ENCODE measurements around the gene EHF.

The EHF gene

GRCh38 chr11:34654483-34655334 lies 33.8 kb downstream of the EHF start:
- DNase-seq (ENCODE audit: extremely low spot score), result no peak
- ChIA-PET POLR2A (no interaction called here), CTCF (no interaction called here)
- TF ChIP-seq ARNT (IDR thresholded peaks at IDR 0.05) (no peak), BHLHE40 (IDR thresholded peaks at IDR 0.05; ENCODE audit: borderline replicate concordance) (no peak), ELF4 (IDR thresholded peaks at IDR 0.05) (no peak), PKNOX1 (IDR thresholded peaks at IDR 0.05) (no peak), LEF1 (IDR thresholded peaks at IDR 0.05; ENCODE audit: borderline replicate concordance) (no peak), ZNF384 (IDR thresholded peaks at IDR 0.05) (no peak), FOXA1 (IDR thresholded peaks at IDR 0.05) (no peak), HDGF (IDR thresholded peaks at IDR 0.05; ENCODE audit: borderline replicate concordance) (no peak), SUZ12 (IDR thresholded peaks at IDR 0.05) (no peak), FOXK2 (IDR thresholded peaks at IDR 0.05) (no peak), CTBP1 (IDR thresholded peaks at IDR 0.05; ENCODE audit: borderline replicate concordance) (no peak), NFRKB (IDR thresholded peaks at IDR 0.05) (no peak), SP1 (IDR thresholded peaks at IDR 0.05) (no peak), TARDBP (IDR thresholded peaks at IDR 0.05) (no peak), FOXM1 (IDR thresholded peaks at IDR 0.05; ENCODE audit: borderline replicate concordance) (no peak), L3MBTL2 (conservative IDR thresholded peaks at IDR 0.05) (no peak)

- ChIA-PET CTCF (no interaction called here), POLR2A (no interaction called here)
- no peak for TF ChIP-seq PKNOX1 (IDR thresholded peaks at IDR 0.05)
- no peak for TF ChIP-seq L3MBTL2 (conservative IDR thresholded peaks at IDR 0.05)
- no peak for TF ChIP-seq ZNF384 (IDR thresholded peaks at IDR 0.05)
- no peak for TF ChIP-seq FOXM1 (IDR thresholded peaks at IDR 0.05; ENCODE audit: borderline replicate concordance)
- no peak for TF ChIP-seq ELF4 (IDR thresholded peaks at IDR 0.05)
- no peak for TF ChIP-seq BHLHE40 (IDR thresholded peaks at IDR 0.05; ENCODE audit: borderline replicate concordance)
- TF ChIP-seq CTBP1 (IDR thresholded peaks at IDR 0.05; ENCODE audit: borderline replicate concordance), result no peak
- no peak for TF ChIP-seq SP1 (IDR thresholded peaks at IDR 0.05)
- TF ChIP-seq FOXK2 (IDR thresholded peaks at IDR 0.05), result no peak
- TF ChIP-seq LEF1 (IDR thresholded peaks at IDR 0.05; ENCODE audit: borderline replicate concordance), result no peak
- no peak for TF ChIP-seq ARNT (IDR thresholded peaks at IDR 0.05)
- TF ChIP-seq FOXA1 (IDR thresholded peaks at IDR 0.05), result no peak
- TF ChIP-seq HDGF (IDR thresholded peaks at IDR 0.05; ENCODE audit: borderline replicate concordance), result no peak
- no peak for TF ChIP-seq NFRKB (IDR thresholded peaks at IDR 0.05)
- TF ChIP-seq TARDBP (IDR thresholded peaks at IDR 0.05), result no peak
- TF ChIP-seq SUZ12 (IDR thresholded peaks at IDR 0.05), result no peak
- DNase-seq (ENCODE audit: extremely low spot score), result no peak
These were observed 34.6 kb downstream of the EHF start for GRCh38 chr11:34655335-34656008.

GRCh38 chr11:34656062-34656720 lies 35.3 kb downstream of the EHF start:
- ChIA-PET POLR2A (no interaction called here), CTCF (no interaction called here)
- TF ChIP-seq BHLHE40 (IDR thresholded peaks at IDR 0.05; ENCODE audit: borderline replicate concordance) (no peak), ELF4 (IDR thresholded peaks at IDR 0.05) (no peak), SUZ12 (IDR thresholded peaks at IDR 0.05) (no peak), HDGF (IDR thresholded peaks at IDR 0.05; ENCODE audit: borderline replicate concordance) (no peak), FOXA1 (IDR thresholded peaks at IDR 0.05) (no peak), L3MBTL2 (conservative IDR thresholded peaks at IDR 0.05) (no peak), ARNT (IDR thresholded peaks at IDR 0.05) (no peak), SP1 (IDR thresholded peaks at IDR 0.05) (no peak), CTBP1 (IDR thresholded peaks at IDR 0.05; ENCODE audit: borderline replicate concordance) (no peak), LEF1 (IDR thresholded peaks at IDR 0.05; ENCODE audit: borderline replicate concordance) (no peak), NFRKB (IDR thresholded peaks at IDR 0.05) (no peak), FOXK2 (IDR thresholded peaks at IDR 0.05) (no peak), PKNOX1 (IDR thresholded peaks at IDR 0.05) (no peak), ZNF384 (IDR thresholded peaks at IDR 0.05) (no peak), TARDBP (IDR thresholded peaks at IDR 0.05) (no peak)
- no peak for DNase-seq (ENCODE audit: extremely low spot score)

GRCh38 chr11:34658071-34659015 lies 37.5 kb downstream of the EHF start:
- no peak for DNase-seq (ENCODE audit: extremely low spot score)
- POLR2A ChIA-PET, result no interaction called here
- CTCF ChIA-PET, result no interaction called here
- no peak for TF ChIP-seq NFRKB (IDR thresholded peaks at IDR 0.05)
- TF ChIP-seq CTBP1 (IDR thresholded peaks at IDR 0.05; ENCODE audit: borderline replicate concordance), result no peak
- TF ChIP-seq ARNT (IDR thresholded peaks at IDR 0.05), result no peak
- TF ChIP-seq SP1 (IDR thresholded peaks at IDR 0.05), result no peak
- no peak for TF ChIP-seq L3MBTL2 (conservative IDR thresholded peaks at IDR 0.05)
- TF ChIP-seq TARDBP (IDR thresholded peaks at IDR 0.05), result no peak
- TF ChIP-seq BHLHE40 (IDR thresholded peaks at IDR 0.05; ENCODE audit: borderline replicate concordance), result no peak
- no peak for TF ChIP-seq PKNOX1 (IDR thresholded peaks at IDR 0.05)
